Epidermal melanocyte (primary cell): ENCODE measurements around the gene CHEK1.
"Not testable (repeated sequence)": the region's sequence is repeated elsewhere in the genome, so short reads cannot be mapped to it uniquely, and the experiment has no call there.

ENCODE experiments used
- DNase-seq: peaks from one replicate; pipeline ENCODE4 v3.0.0; 2011; ENCODE audit warnings: low spot score; ENCODE audit not compliant: insufficient read length

Gene CHEK1

GRCh38 chr11:125624756-125625213, at the start of gene CHEK1:
TSS of gene CHEK1 (plus strand) at chr11:125625163. CDS start at chr11:125626769, 1,606 bp downstream.
- no peak for DNase-seq

GRCh38 chr11:125577181-125577580, 47.8 kb upstream of the CHEK1 start:
- not testable (repeated sequence) for DNase-seq

DNA sequence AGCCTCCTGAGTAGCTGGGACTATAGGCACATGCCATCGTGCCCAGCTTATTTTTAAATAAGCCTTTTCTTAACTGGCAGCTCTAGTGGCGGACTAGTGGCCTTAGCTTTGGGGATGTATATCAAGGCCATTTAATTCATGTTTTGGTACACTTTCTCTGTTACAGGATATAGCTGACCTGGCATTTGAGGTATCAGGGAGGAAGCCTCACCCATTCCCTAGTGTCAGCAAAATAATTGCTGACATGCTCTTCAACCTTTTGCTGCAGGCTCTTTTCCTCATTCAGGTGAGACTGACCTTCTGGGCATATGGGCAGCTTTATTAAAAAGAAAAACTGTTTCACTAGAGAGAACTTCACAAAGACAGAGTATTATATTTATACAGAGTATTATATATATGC, 46.2 kb upstream of the CHEK1 start:
- DNase-seq: no peak

GRCh38 chr11:125579811-125580210, 45.2 kb upstream of the CHEK1 start:
- DNase-seq: no peak

- DNase-seq: no peak
Measured at GRCh38 chr11:125583496-125583895, 41.5 kb upstream of the CHEK1 start.

GRCh38 chr11:125585487-125585886, 39.5 kb upstream of the CHEK1 start:
- no peak for DNase-seq

- no peak for DNase-seq
Measured at GRCh38 chr11:125586623-125587022, 38.3 kb upstream of the CHEK1 start.

DNA sequence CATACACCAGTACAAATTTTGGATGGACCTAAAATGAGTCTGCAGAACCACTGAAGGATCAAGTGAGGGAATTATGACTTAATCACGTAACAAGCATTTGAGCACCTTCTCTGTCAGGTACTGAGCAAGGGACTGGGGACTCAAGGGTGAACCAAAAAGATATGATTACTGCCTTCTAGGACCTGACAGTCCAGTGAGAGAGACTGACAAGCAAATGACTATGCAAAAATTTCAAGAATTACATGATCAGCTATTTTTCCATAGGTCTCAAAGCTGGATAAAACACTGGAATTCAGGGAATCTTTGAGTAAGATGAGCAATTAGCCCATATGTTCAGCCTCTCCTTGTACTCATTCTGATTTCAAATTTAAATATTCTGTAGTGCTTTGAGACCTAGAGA, 37.5 kb upstream of the CHEK1 start:
- no peak for DNase-seq

DNA sequence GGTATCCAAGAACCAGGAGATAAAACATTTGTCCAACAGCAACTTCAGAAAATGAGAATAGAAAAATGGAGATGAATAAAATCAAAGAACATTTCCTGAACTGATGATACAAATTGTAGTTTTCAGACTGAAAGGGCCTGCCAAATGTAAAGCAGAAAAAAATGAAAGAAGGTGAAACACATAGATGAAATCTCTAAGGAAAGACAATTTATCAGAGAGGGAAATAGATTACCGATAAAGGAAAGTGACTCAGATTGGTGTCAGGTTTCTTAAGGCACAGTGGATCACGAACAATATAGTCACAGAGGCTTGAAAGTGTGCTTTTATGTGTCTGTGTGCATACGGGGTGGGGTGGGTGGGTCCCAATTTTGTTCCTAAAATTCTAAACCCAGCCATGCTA, 36.5 kb upstream of the CHEK1 start:
- DNase-seq: no peak

GRCh38 chr11:125591649-125592304, 33.2 kb upstream of the CHEK1 start:
- DNase-seq: no peak

DNA sequence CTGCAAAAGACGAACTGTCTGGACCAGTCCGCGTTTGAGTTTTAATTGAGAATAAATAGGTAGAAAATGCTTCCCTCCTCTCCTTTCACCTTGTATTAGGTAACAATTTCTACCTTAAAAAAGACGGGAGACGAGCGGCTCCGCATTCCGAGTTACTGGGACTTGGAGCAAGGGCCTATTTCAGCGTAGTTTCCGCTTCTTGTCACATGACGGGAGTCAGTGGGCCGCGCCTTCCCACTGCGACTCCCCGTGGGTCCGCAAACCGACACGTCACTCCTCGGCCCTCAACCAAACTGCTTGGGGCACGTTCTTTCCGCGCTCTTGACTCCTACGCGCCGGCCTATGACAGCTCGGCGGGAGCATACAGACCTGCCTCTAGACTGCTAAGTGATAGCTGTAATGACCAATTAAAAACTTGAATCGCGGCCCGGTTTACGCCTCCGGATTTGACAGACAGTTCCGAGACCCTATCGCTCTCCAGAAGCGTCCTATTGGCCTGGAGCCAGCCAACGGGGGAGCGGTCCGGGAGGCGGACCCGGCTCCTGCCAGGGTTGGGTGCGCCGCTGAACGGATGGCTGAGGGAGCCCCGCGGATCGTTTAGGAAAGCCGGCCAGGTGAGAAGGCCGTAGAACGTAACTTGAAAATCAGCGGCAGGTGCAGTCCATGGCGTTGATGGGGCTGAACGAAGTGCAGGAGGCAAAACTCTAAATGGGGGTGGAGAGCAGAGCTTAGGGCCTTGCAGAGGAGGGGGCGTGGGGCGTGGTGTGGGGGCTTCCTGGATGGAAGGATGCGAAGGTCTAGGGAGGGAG, 32.5 kb upstream of the CHEK1 start, which contains the start of gene STT3A:
TSS of gene STT3A (plus strand) at position 548 of the 809 bp plus-strand sequence. CDS start 3,064 bp downstream, outside the sequence.
- peak; percentile 82 for DNase-seq

- DNase-seq: no peak
Measured at GRCh38 chr11:125593114-125593820, 31.7 kb upstream of the CHEK1 start.

- DNase-seq: no peak
Measured at GRCh38 chr11:125594958-125595357, 30.0 kb upstream of the CHEK1 start.

DNA sequence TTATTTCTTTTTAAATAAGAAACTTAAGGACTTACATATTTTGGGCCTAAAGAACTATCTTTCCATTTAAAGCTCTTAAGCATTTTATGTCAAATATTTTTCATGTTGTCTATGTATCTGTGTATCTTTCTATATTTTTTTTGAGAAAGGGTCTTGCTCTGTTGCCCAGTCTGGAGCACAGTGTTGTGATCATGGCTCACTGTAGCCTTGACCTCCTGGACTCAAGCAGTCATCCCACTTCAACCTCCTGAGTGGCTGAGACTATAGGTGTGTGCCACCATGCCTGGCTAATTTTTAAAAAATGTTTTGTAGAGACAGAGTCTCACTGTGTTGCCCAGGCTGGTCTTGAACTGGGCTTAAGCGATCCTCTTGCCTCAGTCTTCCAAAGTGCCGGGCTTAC, 24.3 kb upstream of the CHEK1 start:
- no peak for DNase-seq

- DNase-seq: no peak
Measured at GRCh38 chr11:125603207-125603606, 21.8 kb upstream of the CHEK1 start.

GRCh38 chr11:125605417-125605816, 19.5 kb upstream of the CHEK1 start:
- DNase-seq: no peak

DNA sequence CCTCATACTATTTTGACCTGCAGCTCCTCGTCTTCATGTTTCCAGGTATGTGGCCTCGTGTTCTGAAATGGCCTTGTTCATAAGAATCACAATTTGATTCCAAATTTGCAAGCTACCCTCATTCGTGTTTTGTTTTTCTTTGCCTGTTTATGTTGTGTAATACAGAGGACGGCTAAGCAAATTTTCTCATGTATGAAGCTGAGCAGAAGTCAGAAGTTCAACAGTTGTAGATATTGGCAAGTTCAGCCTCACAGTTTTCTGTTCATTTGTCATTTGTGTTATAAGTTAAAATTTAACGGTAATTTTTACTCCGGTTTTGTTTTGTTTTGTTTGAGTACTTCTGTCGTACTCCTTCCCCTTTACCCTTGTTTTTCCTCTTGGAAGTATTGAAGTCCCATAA, 15.4 kb upstream of the CHEK1 start:
- DNase-seq: no peak

- no peak for DNase-seq
Measured at GRCh38 chr11:125618383-125618782, 6.6 kb upstream of the CHEK1 start.

DNA sequence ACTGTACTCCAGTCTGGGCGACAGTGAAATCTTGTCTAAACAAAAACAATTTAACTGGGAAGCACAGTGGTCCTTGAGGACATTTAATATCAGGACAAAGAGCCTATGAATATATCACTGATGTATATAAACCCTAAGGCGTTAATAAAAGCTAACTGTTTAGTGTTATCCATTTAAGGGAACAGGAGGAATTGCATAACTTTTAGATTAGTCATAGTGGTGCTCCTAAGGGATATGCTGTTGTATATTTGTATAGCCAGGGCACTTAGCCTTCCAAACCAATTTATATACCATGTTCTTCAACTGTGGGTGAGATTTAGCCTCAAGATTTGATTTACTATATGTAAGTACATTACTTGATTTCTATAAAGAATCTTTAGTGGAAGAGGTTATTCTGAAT, 3.0 kb upstream of the CHEK1 start:
- no peak for DNase-seq

GRCh38 chr11:125623064-125623463, 1.9 kb upstream of the CHEK1 start:
- no peak for DNase-seq

DNA sequence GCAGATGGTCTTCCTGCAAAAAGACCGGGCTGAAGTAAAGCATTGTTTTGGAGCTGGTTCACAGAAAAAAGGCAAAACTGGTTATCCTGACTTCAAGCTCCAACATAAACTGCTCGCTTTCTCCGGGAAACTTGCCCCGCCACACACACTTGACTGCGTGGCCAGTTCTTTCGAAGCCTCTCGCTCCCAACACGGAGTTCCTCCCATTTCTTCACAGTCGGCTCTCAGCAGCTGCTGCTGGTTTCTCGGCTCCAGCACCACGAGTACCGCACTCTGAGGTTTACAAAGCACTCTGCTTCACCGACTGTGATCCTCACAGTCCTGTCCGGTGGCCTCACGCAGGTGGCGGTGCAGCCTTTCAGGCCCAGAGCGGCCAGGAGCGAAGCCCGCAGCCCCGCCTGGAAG, 264 bp downstream of the CHEK1 start:
- DNase-seq: no peak
